HG03280 (cell line): ENCODE measurements around the gene SGCD.

Experiments
- ATAC-seq: cut with Tn5 transposase; IDR thresholded peaks from one replicate; pipeline ENCODE4 v1.9.1; 2021; ENCODE audit warnings: mild to moderate bottlenecking, moderate library complexity; ENCODE audit not compliant: unreplicated experiment

Gene SGCD

DNA sequence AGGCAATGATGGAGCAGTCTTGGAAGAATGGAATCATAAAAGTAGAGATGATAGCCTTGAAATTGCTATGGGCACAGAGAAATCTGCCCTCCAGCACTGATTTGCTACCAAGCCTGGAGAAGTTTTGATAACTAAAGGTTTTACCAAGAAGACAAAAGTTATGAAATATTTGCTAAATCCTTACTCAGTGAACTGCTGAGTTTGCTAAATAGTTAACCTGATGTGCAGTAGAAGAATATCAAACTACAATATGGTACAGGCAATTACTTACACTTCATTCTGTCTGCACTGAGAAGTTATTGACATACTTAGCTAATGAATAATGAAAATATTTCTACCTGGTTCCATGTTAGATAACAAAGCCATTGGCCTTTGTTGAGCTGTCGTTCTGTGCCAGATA is 124.5 kb downstream of the SGCD start:
- ATAC-seq, result no peak

DNA sequence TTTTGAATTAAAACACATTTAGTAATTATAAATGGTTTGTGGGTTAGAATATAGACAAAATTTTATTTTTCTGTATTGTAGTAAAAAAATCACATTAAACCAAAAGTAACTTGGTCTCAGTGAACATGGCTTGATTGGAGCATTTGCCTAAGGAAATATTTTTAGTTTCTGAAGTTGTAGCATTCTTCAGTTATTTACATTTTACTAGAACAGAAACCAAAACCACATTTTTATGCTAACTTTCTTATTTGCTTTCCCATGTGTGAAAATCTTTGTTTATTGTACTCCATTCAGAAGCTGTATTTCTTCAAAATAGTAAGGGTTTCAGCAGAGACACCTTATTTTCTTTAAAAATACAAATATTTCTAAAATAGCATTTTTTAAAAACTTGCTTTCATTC is 129.9 kb downstream of the SGCD start:
- no peak for ATAC-seq

DNA sequence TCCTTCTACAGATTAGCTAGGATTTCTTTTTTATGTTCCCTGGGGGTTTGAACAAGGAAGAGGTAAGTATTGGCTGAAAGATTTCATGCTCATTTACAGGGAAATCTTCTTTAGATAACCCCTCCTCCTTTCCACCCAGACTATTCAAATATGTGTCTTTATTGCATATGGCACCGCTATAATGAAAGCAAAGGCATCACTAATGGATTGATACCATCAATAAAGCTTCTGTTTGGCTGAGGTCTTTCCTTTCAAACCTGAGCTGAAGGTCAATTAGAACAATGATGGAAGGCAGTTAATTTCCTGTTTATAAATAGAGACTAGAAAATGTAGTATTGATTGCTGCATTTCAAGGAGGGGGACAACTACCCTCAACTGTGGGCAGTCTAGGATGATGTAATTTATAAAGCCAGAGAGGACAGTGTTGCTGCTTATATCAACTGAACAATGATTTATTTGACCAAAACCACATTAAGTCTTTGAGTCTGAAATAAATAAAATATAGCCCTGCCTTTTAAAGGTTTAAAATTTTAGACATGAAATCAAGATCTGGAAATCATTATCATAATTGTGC is 132.9 kb downstream of the SGCD start:
- ATAC-seq, result no peak

DNA sequence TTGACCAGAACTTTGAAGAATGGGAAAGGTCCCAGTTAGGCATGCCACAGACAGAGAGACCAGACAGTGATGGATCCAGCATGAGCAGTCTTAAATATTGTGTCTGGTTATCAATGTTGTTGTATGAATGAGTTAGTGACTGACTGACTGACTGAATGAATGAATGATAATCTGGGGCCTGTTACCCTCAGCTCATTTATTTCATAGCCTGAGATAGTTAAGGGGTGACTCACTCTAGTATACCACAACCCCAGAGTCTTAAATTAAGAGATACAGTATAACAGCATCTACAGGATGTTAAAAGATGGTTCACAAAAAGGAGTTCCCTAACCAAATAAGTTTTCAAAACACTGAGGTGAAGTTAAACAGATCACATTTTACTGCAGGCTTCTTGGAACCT is 133.5 kb downstream of the SGCD start:
- no peak for ATAC-seq

DNA sequence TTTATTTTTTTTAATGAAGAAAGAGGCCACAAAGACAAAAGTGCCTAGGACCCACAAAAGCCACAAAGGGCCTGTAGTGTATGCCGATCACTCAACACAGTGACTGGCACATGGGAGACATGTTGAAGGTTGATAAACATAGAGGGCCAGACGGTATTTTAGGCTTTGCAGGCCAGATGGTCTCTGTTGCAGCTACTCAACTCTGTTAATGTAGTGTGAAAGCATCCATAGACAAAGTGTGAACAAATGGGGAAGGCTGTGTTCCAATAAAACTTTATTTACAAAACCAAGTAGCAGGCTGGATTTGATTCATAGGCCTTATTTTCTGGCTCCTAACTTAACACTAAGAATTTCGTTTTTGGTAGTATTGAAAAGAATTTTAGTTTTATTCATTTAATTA is 139.9 kb downstream of the SGCD start:
- ATAC-seq, result no peak

DNA sequence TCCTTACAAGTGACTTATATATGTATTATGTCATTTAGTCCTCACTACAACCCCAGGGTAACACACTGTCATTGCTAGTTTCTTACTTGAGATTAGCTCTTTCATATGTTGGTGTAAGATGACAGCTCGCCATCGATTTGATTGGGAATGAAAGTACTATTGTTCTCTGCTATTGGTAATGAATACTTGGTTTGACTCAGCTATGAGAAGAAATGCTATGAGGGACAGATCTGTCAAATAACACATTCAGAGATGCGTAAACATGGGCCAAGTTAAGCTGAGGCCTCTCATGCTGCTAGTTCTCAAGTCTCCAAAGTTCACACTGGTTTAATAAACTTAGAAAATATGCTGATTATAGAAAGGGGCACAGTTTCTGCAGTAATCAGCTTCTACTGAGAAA is 142.7 kb downstream of the SGCD start:
- ATAC-seq, result no peak

DNA sequence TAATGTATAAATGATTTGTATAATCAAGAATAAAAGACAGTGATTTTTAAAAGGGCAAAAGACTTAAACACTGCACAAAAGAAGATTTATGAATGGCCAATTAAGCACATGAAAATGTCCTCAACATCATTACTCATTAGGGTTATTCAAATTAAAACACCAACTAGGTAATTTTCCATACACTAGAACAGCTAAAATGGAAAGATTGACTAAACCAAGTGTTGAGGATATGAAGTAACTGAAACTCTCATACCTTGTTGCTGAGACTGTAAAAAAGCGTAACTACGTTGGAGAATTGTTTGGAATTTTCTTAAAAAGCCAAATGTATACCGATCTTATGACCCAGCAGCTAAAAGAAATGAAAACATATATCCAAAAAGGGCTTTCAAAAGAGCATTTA is 144.9 kb downstream of the SGCD start:
- ATAC-seq, result no peak

DNA sequence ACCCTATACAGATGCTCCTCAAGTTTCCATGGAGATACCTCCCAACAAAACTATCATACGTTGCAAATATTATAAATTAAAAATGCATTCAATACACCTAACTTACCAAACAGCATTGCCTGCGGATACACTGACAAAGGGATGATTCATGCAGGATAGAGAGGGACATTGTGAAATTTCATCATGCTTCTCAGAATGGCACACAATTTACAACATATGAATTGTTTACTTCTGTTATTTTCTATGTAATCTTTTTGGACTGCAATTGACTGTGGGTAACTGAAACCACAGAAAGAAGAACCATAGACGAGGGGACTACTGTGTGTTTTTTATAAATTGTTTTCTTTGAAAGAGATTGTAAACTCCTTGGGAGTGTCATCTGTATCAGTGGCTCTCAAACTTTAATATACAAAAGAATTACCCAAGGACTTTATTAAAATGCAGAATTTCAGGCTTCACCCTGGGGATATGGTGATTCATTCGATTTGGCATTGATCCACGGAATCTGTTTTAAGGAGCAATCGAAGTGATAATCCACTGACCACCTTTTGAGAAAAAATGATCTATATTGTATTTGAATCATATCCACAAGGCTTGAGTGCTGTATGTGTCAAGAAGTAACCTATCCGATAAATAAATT is 146.4 kb downstream of the SGCD start:
- ATAC-seq, result no peak

DNA sequence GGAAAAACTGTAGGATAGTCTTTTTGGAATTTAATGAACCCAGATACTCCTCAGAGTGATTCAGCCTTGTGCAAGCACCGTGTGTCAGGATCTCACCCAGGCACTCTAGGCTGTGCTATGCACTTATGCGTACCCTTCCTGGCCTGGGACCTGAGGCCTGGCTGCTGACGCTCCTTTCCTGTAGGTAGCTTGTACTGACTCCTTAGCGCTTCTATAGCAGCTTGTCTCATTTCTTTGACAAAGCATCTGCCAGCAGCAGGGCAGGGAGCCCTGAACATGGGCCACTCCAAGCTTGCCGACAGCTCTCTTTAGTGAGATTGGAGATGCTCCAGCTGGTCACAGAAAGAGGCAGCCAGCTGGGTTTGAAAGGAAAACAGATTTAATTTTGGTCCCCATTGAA is 147.3 kb downstream of the SGCD start:
- no peak for ATAC-seq

DNA sequence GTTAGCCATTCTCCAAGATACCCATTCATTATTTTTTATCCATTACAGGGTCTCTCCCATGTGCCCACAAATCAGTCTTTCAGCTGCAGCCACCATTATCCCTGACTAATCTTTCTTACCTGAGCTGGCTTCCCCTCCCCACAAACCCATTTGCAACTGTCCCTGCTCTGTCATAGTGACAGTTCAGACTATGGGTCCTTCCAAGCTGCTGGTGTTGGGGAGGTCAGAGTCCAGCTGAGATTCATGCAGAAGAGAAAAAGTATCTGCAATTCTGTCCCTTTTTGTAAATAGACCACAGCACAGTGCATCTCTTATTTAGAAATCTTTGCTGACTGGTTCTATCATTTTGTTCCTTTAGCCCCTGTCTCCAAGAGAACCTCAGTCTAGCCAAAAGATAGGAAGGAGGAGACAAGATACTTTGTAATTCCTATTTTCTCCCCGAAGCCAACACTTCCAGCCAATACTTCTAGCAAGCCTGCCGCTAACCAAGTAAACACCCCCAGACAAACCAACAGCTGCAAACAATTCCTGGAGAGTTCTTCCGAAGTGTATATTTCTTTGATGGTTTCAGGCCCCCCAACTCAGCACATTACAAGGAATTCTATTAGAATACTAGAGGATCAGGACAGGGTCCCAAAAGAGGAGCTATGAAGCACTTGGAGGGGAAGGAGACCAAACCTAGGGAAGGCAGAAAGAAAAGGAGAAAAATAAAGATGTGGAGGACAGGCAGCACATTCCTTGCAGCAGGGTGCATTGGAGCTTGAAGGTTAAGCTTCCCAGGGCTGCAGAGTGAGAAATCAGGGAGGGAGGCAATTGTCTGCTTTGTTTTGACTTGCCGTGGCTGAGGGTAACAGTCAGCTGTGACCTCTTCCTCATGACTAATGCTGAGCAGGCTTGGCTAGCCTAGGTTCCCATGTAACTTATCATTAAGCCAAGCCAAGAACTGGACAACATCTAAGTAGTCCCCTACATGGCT is 148.5 kb downstream of the SGCD start:
- no peak for ATAC-seq

DNA sequence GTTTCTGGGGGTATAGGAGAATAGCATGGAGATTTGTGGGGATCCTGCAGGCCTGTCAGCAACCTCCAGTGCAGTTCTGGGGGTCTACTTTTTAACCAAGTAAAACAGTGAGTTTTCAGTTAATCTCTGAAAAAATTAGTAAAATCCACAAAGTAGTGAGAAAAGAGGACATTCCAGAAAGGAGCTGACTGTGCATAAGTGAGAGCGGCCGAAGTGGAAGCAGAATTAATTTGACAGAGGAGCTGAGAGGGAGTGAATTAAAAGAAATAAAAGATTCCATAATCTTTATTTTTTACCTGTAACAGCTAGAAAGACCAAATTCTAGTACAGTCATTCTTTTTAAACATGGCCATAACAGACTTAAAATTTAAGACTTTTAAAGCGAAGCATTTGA is 149.2 kb downstream of the SGCD start:
- no peak for ATAC-seq

DNA sequence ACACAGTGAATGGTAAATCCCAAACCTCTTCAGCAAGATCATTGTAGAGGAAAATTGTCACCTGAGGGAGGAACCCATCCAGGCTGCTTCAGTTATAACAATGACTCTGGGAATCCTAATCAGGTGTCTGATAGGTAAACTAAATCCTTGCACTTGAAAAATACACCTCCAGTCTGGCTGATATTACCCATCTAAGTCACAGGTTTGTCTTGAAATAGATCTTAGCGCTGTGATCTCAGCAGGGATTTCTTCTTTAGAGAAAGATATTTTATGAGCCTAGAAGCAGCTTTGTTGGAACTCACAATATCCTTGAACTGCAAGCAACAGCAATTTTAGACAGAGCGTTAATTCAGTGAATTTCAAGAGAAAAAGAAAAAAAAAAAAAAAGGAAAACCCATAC is 149.7 kb downstream of the SGCD start:
- no peak for ATAC-seq

DNA sequence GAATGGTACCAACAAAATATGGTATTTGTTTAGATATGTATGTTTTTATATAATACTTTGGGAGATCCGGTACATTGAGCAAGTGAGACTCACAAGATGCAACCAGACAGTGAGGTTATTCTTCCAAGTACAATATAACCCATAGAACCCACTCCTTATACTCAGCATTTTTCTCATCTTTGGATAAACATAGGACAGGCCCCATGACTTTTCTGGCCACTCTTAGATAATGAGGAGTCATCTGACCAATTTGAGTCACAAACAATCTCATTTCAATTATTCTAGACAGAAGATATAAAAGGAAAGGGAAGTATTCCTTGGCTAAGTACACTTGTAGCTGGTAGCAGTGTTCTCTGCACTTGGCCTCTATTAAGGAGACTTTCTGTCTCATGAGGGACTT is 150.2 kb downstream of the SGCD start:
- no peak for ATAC-seq

DNA sequence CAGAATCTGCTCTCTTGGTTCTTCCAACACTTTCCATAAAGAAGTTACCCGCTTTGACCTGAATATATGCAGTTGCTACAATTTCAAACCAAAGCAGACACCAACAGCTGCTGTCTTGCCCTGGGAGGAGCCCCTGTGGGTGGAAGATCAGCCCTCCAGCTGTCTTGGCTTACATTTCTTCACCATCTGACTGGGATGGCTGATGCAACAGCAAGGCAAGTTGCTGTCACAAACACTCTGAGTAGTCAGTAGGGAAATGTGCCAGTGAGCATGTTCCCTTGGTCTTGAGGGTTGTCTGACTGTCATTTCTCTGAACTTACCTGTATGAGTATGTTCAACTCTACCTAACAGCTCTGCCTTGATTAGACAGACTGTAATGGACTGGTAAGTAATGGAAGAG is 152.9 kb downstream of the SGCD start:
- ATAC-seq, result peak; percentile 48

DNA sequence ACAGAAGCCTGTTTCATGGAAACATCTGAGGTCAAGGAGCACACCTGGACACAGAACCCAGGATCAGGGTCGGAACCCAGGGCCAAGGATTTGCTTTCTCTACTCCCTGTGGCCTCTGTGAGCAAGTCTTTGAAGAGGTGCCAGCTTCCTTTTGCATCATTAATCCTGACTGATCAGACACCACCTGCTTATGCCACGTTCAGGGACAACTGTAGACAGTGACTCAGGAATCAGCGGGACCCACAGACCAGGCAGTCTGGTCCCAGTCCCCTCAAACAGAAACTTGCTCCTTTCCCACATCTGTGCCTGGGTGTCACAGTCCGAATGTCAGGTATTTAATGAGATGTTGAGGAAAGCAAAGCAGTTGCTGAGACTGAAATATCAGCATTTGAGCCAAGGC is 154.8 kb downstream of the SGCD start:
- no peak for ATAC-seq

DNA sequence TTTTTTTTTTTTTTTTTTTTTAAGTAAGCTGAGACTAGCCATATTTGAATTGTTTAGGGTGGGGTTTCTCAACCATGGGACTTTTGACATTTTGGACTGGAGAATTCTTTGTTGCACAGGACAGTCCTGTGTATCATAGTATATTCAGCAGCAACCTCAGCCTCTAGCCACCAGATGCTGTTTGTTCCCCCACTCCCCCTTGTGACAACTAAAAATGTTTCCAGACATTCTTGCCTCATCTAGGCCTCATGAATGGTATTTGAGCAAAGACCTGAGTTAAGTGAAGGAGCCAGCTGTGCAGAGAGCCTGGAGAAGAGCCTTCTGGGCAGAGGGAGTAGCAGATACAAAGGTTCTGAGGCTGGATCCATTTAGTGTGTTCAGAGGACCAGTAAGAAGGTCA is 155.9 kb downstream of the SGCD start:
- no peak for ATAC-seq

DNA sequence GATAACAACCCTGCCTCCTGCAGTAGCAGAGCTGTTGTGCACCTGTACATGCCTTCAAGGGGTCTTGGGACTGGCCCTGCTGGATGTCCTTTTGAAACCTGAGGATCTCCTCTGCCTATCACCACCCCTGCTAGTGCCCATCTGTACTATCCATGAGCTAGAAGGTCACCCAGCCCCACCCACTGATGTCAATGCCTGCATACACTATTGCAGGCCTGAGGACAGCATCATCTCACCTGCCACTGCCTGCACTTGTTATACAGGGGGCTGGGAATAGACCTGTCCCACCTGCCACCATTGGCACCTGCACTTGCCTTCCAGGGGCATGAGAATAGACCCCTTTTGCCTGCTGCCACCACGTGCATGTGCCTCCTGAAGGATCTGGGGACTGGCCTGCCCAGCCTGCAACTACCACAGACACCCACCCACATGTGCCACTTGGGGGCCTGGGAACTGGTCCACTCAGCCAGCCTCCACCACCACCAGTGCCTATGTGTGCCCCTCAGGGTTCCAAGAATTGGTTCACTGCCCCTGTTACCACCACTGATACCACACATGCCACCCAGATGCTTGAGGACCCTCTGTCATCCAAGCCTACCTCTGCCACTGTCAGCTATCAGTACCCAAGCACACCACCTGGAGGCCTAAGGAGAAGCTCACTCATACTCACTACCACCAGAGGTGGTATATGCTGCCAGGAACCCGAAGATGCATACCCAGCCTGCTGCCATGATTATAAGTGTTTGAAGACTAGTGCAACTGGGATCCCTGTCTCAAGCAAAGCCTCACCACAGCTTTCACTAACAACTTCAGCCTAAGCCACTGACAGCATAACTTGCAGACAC is 159.7 kb downstream of the SGCD start:
- ATAC-seq, result no peak

DNA sequence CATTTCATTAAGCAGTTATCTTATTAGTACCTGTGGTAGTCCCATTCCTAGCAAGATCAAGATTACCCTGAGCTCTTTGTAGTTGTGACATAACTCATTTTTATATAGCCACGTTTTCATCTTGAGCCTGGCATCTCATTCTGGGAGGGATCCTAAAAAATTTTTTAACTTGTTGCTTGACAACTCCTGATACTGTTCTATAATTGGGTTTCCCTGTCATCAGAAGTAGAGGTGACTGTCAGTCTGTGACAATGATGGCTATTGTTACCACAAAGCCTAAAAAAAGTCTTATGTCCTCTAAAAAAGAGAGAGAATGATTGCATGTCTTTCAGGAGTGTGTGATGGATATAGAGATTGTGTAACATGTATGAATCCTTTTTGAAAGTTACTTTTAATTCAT is 164.8 kb downstream of the SGCD start:
- ATAC-seq, result no peak

DNA sequence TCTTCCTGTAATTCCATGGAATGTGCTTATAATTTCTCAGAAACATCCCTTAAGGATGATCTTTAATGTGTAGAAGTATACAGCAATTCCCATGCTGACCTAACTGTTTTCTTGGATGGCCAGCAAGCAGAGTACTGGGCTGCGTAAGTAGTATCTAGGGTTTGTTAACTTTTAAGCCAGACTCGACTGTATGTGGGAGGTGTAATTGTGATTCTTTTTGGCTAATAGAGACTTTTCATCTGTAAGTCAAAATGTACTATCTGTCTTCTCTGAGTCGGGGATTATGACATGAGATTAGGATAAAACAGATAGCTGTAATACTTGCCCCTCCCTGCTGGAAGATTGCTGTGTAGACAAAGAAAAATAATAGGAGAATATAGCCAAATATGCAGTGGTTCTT is 169.3 kb downstream of the SGCD start:
- ATAC-seq, result no peak

DNA sequence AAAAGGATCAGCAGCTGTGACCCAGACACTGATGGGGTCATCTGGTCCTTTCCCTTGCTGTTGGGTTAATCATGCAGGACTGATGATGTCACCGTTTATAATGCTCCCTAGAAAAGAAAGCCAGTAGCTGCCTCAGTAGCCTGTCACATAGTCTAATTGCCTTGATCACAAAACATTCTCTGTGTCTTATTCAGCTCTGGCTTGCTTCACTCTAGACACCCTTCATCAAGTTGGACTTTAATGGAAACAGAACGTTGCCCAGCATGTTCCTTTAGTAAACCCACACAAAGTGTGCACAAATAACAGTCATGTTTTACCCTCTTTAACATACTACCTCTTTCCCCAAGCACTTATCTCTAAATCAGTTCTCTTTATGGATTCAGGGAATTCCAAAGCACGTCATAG is 170.8 kb downstream of the SGCD start:
- ATAC-seq, result no peak
